Mesothelial cell of epicardium (in vitro differentiated cells): ENCODE results near the gene FOXN3. TPM values are rescaled to one million over a fixed set of nuclear protein-coding genes. Genes with fewer than 3 reads are reported as not detected.

Experiments used
- DNase-seq, 2 experiments: peaks; one replicate each; pipeline ENCODE4 v3.0.0; 2021; ENCODE audit warnings: low spot score in 2 of 2; ENCODE audit not compliant: unreplicated experiment in 2 of 2
- H3K27ac Mint-ChIP-seq: 2 replicates; pipeline ENCODE4 v1.8.0; 2021; ENCODE audit warnings: mixed read lengths
- H3K27me3 Mint-ChIP-seq: 2 replicates; pipeline ENCODE4 v1.8.0; 2021; ENCODE audit warnings: low read depth, mixed read lengths
- H3K36me3 Mint-ChIP-seq: 2 replicates; pipeline ENCODE4 v1.8.0; 2021; ENCODE audit warnings: mixed read lengths
- H3K4me1 Mint-ChIP-seq: 2 replicates; pipeline ENCODE4 v1.8.0; 2021; ENCODE audit warnings: mixed read lengths
- H3K4me3 Mint-ChIP-seq: 2 replicates; pipeline ENCODE4 v1.8.0; 2021; ENCODE audit warnings: mild to moderate bottlenecking, moderate library complexity, mixed read lengths
- H3K9me3 Mint-ChIP-seq: 2 replicates; pipeline ENCODE4 v1.8.0; 2021; ENCODE audit warnings: mixed read lengths
- CTCF ChIP-seq: fragments of 200-600 bp; sonication (generic); IDR thresholded peaks from one replicate; pipeline ENCODE4 v1.5.0; 2021; ENCODE audit warnings: antibody characterized with exemption; ENCODE audit not compliant: unreplicated experiment
- total RNA-seq: library from RNA; stranded (reverse); gene quantifications from 3 replicates; pipeline ENCODE4 v1.2.1, GENCODE V29; 2021

FOXN3 gene
- total RNA-seq, 1 donor from 2014 or later, result 124 TPM

- Mint-ChIP-seq H3K9me3 (no peaks in the 10 kb centered on the region), H3K4me1 (peaks cover 25% of the 10 kb centered on the region), H3K36me3 (peaks cover 23% of the 10 kb centered on the region), H3K27ac (no peak overlapping the region), H3K4me3 (no peak overlapping the region), H3K27me3 (no peaks in the 10 kb centered on the region)
- DNase-seq, result no peak
- TF ChIP-seq CTCF, result no peak
Observed at GRCh38 chr14:89179891-89180404, 237.1 kb downstream of the FOXN3 start.

GRCh38 chr14:89178800-89179535 lies 238.1 kb downstream of the FOXN3 start:
- no peak for DNase-seq
- H3K36me3 Mint-ChIP-seq, result peaks cover 31% of the 10 kb centered on the region
- H3K27me3 Mint-ChIP-seq, result no peaks in the 10 kb centered on the region
- H3K4me1 Mint-ChIP-seq, result peaks cover 17% of the 10 kb centered on the region
- no peak overlapping the region for H3K4me3 Mint-ChIP-seq
- peaks cover 3% of the 10 kb centered on the region for H3K9me3 Mint-ChIP-seq
- peak overlapping the region; percentile 67 for H3K27ac Mint-ChIP-seq
- TF ChIP-seq CTCF, result no peak

- Mint-ChIP-seq H3K4me3 (no peak overlapping the region), H3K27ac (peak overlapping the region; percentile 67), H3K4me1 (peaks cover 16% of the 10 kb centered on the region), H3K36me3 (peaks cover 32% of the 10 kb centered on the region), H3K27me3 (no peaks in the 10 kb centered on the region), H3K9me3 (peaks cover 3% of the 10 kb centered on the region)
- TF ChIP-seq CTCF, result no peak
- DNase-seq, result no peak
Observed at GRCh38 chr14:89178376-89178775, 238.7 kb downstream of the FOXN3 start.

- peaks cover 48% of the 10 kb centered on the region for H3K36me3 Mint-ChIP-seq
- peaks cover 17% of the 10 kb centered on the region for H3K9me3 Mint-ChIP-seq
- no peak for DNase-seq
- H3K4me3 Mint-ChIP-seq, result no peak overlapping the region
- no peak overlapping the region for H3K27ac Mint-ChIP-seq
- no peaks in the 10 kb centered on the region for H3K27me3 Mint-ChIP-seq
- peaks cover 8% of the 10 kb centered on the region for H3K4me1 Mint-ChIP-seq
- TF ChIP-seq CTCF, result no peak
Observed at GRCh38 chr14:89175881-89176799, 240.9 kb downstream of the FOXN3 start.

- Mint-ChIP-seq H3K27ac (no peak overlapping the region), H3K27me3 (no peaks in the 10 kb centered on the region), H3K36me3 (peaks cover 66% of the 10 kb centered on the region), H3K4me1 (peaks cover 4% of the 10 kb centered on the region), H3K4me3 (no peak overlapping the region), H3K9me3 (peaks cover 39% of the 10 kb centered on the region)
- DNase-seq, result no peak
- no peak for TF ChIP-seq CTCF
Observed at GRCh38 chr14:89171628-89172027, 245.4 kb downstream of the FOXN3 start.
